Measurements from ENCODE around the gene LSM2.

The LSM2 gene

DNA sequence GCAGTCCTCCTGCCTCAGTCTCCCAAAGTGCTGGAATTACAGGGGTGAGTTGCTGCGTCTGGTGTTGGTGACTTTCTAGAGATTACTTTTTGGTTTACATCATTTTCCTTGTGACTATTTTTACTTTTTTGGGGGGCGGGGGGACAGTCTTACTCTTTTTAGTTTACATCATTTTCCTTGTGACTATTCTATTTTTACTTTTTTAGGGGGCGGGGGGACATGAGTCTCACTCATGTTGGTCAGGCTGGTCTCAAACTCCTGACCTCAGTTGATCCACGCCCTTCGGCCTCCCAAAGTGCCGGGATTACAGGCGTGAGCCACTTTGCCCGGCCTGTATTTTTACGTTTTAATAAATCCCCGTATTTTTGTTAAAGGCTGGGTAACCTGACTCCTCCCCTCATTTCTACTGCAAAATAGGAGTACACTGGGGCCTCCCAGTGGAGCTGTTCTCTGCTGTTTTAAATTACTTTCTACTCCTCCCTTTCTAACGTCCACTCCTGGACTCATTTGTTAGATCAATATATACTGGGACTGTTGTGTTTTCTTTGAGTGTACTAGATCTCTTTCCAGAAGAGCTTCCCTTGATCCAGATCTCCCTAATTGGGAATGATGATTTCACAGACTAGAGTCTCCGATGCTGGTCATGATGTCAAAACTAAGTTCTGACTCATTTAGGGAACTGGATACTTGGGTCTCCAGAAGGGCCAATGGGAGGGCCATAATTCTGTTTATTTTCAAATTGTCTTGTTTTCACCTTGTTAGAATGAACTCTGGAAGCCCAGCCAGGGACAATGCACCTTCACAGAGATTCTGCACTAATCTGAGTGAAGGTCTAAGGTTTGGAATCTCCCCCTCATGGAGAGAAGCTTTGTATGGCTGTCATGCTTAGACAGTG, 30.0 kb upstream of the LSM2 start:
- Histone ChIP-seq H4K8ac (ENCODE audit: low read depth, low read length) (no peak overlapping the region), H2AFZ (ENCODE audit: low read length) (no peak overlapping the region), H3K14ac (ENCODE audit: low read length) (no peak overlapping the region), H3K9me3 (replicated peaks in 1 of 2; ENCODE audit: control insufficient read depth in 2 of 2, insufficient read depth in 1 of 2, low read depth in 1 of 2, low read length in 2 of 2) (peaks cover 0 to 3% of the 10 kb centered on the region in 2 donors), H3K4me3 (ENCODE audit: low read length in 2 of 2) (peak overlapping the region; percentile 73 to 92), H3K18ac (ENCODE audit: low read length) (no peak overlapping the region), H3K27me3 (ENCODE audit: control insufficient read depth in 3 of 3, insufficient read depth in 3 of 3, low read depth in 1 of 3, low read length in 3 of 3) (no peaks in the 10 kb centered on the region), H3K36me3 (replicated peaks in 1 of 2; ENCODE audit: control insufficient read depth in 2 of 2, insufficient read depth in 2 of 2, low read length in 2 of 2) (peaks cover 37 to 55% of the 10 kb centered on the region in 2 donors), H3K4ac (ENCODE audit: low read length) (no peak overlapping the region), H3K9ac (ENCODE audit: low read depth, low read length, poor library complexity) (no peak overlapping the region), H2BK120ac (ENCODE audit: low read depth, low read length) (no peak overlapping the region), H3K79me1 (ENCODE audit: low read depth, low read length) (peaks cover 8% of the 10 kb centered on the region), H4K91ac (ENCODE audit: low read depth, low read length, poor library complexity) (no peak overlapping the region), H2BK12ac (ENCODE audit: low read length) (no peak overlapping the region), H3K4me1 (ENCODE audit: control insufficient read depth in 2 of 2, insufficient read depth in 1 of 2, low read depth in 1 of 2, low read length in 2 of 2) (peaks cover 4 to 16% of the 10 kb centered on the region in 2 donors), H3K23ac (ENCODE audit: low read depth, low read length, poor library complexity) (no peak overlapping the region), H3K27ac (replicated peaks; ENCODE audit: low read length) (peak overlapping the region; percentile 34), H2AK5ac (ENCODE audit: low read depth, low read length) (no peak overlapping the region), H2BK5ac (ENCODE audit: low read length) (no peak overlapping the region), H3K4me2 (ENCODE audit: insufficient read depth, low read length, poor library complexity, severe bottlenecking) (peak overlapping the region; percentile 60), H2BK15ac (ENCODE audit: low read length) (no peak overlapping the region)
- no peak for DNase-seq (ENCODE audit: low spot score)
- no CpG with 5 or more reads among the region's 12 CpGs for WGBS, 2 donors (ENCODE audit: extremely low coverage in 2 of 2, insufficient read length in 2 of 2, insufficient replicate concordance in 1 of 2)

DNA sequence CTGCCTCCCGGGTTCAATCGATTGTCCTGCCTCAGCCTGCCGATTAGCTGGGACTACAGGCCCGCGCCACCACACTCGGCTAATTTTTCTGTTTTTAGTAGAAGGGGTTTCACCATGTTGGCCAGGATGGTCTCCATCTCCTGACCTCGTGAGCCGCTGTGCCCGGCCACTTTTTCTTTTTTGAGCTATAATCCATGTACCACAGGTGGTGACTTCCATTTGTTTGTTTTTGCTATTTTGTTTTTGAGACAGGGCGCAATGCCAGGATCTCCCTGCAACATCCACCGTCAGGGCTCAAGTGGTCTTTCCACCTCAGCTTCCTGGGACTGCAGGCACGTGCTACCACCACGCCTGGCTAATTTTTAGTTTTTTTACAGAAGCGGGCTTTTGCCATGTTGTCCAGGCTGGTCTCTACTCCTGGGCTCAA, 29.3 kb upstream of the LSM2 start:
- Histone ChIP-seq H3K79me1 (ENCODE audit: low read depth, low read length) (peaks cover 8% of the 10 kb centered on the region), H2BK12ac (ENCODE audit: low read length) (no peak overlapping the region), H3K4me3 (ENCODE audit: low read length in 2 of 2) (peak overlapping the region; percentile 73 to 92), H3K18ac (ENCODE audit: low read length) (no peak overlapping the region), H3K23ac (ENCODE audit: low read depth, low read length, poor library complexity) (no peak overlapping the region), H2AK5ac (ENCODE audit: low read depth, low read length) (no peak overlapping the region), H2BK15ac (ENCODE audit: low read length) (no peak overlapping the region), H3K9me3 (replicated peaks in 1 of 2; ENCODE audit: control insufficient read depth in 2 of 2, insufficient read depth in 1 of 2, low read depth in 1 of 2, low read length in 2 of 2) (peaks cover 0 to 3% of the 10 kb centered on the region in 2 donors), H2BK5ac (ENCODE audit: low read length) (no peak overlapping the region), H3K27me3 (ENCODE audit: control insufficient read depth in 3 of 3, insufficient read depth in 3 of 3, low read depth in 1 of 3, low read length in 3 of 3) (no peaks in the 10 kb centered on the region), H3K4me1 (ENCODE audit: control insufficient read depth in 2 of 2, insufficient read depth in 1 of 2, low read depth in 1 of 2, low read length in 2 of 2) (peaks cover 4 to 16% of the 10 kb centered on the region in 2 donors), H3K27ac (replicated peaks; ENCODE audit: low read length) (peak overlapping the region; percentile 34), H4K8ac (ENCODE audit: low read depth, low read length) (no peak overlapping the region), H2AFZ (ENCODE audit: low read length) (no peak overlapping the region), H4K91ac (ENCODE audit: low read depth, low read length, poor library complexity) (no peak overlapping the region), H3K4ac (ENCODE audit: low read length) (no peak overlapping the region), H2BK120ac (ENCODE audit: low read depth, low read length) (no peak overlapping the region), H3K36me3 (replicated peaks in 1 of 2; ENCODE audit: control insufficient read depth in 2 of 2, insufficient read depth in 2 of 2, low read length in 2 of 2) (peaks cover 37 to 58% of the 10 kb centered on the region in 2 donors), H3K14ac (ENCODE audit: low read length) (no peak overlapping the region), H3K4me2 (ENCODE audit: insufficient read depth, low read length, poor library complexity, severe bottlenecking) (peak overlapping the region; percentile 60), H3K9ac (ENCODE audit: low read depth, low read length, poor library complexity) (peak overlapping the region; percentile 55)
- WGBS, 2 donors (ENCODE audit: extremely low coverage in 2 of 2, insufficient read length in 2 of 2, insufficient replicate concordance in 1 of 2), result no CpG with 5 or more reads among the region's 14 CpGs
- DNase-seq (ENCODE audit: low spot score), result no peak

DNA sequence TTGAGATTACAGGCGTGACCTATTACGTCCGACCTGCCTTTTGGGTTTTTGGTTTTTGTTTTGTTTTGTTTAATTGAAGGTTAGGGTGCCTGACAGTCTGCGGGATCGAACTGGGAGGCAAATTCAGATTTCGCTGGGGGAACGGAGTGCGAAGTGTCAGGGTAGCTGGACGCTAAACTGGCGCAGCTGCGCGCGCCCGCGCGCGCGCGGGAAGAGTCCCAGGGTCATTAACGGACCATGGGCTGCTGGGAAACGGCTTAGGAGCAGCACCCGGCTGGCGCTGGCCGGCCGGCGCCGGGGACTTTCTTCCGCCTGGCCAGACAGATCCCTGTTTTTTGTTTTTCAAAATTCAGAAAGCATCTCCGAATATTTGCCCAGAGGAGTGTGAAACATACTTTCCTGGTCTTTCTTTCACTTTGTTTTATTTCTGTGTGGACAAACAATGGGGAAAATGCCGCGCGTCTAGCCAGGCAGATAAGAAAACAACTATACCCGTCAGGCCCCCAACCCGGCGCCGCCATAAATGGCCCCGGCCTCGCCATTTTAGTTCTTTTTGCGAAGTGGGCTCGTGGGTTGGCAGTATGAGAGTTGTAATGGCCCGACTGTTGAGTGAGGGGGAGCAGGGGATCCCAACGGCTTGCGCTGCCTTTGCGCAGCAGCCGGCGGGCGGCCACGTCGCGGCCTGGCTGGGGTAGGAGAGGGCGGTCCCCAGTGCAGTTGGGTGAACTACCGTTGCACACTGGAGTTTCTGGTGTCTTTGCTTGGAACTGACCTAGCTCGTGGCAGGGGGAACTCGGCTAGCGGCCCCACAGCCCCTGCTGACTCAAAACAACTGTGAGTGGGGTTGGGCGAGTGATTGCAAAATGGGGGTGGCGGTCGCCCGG, 27.8 kb upstream of the LSM2 start:
- no CpG with 5 or more reads among the region's 59 CpGs for WGBS, 2 donors (ENCODE audit: extremely low coverage in 2 of 2, insufficient read length in 2 of 2, insufficient replicate concordance in 1 of 2)
- H4K91ac ChIP-seq (ENCODE audit: low read depth, low read length, poor library complexity), result no peak overlapping the region
- peak overlapping the region; percentile 72 for H2BK15ac ChIP-seq (ENCODE audit: low read length)
- peak overlapping the region; percentile 65 for H3K4me2 ChIP-seq (ENCODE audit: insufficient read depth, low read length, poor library complexity, severe bottlenecking)
- H3K4me3 ChIP-seq (ENCODE audit: low read length in 2 of 2), result peak overlapping the region; percentile 92 to 99
- peak overlapping the region; percentile 100 for H3K18ac ChIP-seq (ENCODE audit: low read length)
- peak overlapping the region; percentile 84 for H3K27ac ChIP-seq (replicated peaks; ENCODE audit: low read length)
- H3K9me3 ChIP-seq (replicated peaks in 1 of 2; ENCODE audit: control insufficient read depth in 2 of 2, insufficient read depth in 1 of 2, low read depth in 1 of 2, low read length in 2 of 2), result peaks cover 0 to 3% of the 10 kb centered on the region in 2 donors
- peak overlapping the region; percentile 78 for H2BK12ac ChIP-seq (ENCODE audit: low read length)
- peak overlapping the region; percentile 100 for H3K23ac ChIP-seq (ENCODE audit: low read depth, low read length, poor library complexity)
- peak overlapping the region; percentile 95 for H2BK120ac ChIP-seq (ENCODE audit: low read depth, low read length)
- DNase-seq (ENCODE audit: low spot score), result peak; percentile 75
- H3K4me1 ChIP-seq (ENCODE audit: control insufficient read depth in 2 of 2, insufficient read depth in 1 of 2, low read depth in 1 of 2, low read length in 2 of 2), result peaks cover 5 to 16% of the 10 kb centered on the region in 2 donors
- H3K27me3 ChIP-seq (ENCODE audit: control insufficient read depth in 3 of 3, insufficient read depth in 3 of 3, low read depth in 1 of 3, low read length in 3 of 3), result no peaks in the 10 kb centered on the region
- peak overlapping the region; percentile 98 for H2AK5ac ChIP-seq (ENCODE audit: low read depth, low read length)
- peak overlapping the region; percentile 100 for H3K14ac ChIP-seq (ENCODE audit: low read length)
- H3K36me3 ChIP-seq (replicated peaks in 1 of 2; ENCODE audit: control insufficient read depth in 2 of 2, insufficient read depth in 2 of 2, low read length in 2 of 2), result peaks cover 25 to 46% of the 10 kb centered on the region in 2 donors
- H4K8ac ChIP-seq (ENCODE audit: low read depth, low read length), result no peak overlapping the region
- H2AFZ ChIP-seq (ENCODE audit: low read length), result peak overlapping the region; percentile 77
- peaks cover 8% of the 10 kb centered on the region for H3K79me1 ChIP-seq (ENCODE audit: low read depth, low read length)
- peak overlapping the region; percentile 100 for H3K9ac ChIP-seq (ENCODE audit: low read depth, low read length, poor library complexity)
- H2BK5ac ChIP-seq (ENCODE audit: low read length), result peak overlapping the region; percentile 97
- peak overlapping the region; percentile 97 for H3K4ac ChIP-seq (ENCODE audit: low read length)
